ENCODE data around the gene RIPK3.

DNA sequence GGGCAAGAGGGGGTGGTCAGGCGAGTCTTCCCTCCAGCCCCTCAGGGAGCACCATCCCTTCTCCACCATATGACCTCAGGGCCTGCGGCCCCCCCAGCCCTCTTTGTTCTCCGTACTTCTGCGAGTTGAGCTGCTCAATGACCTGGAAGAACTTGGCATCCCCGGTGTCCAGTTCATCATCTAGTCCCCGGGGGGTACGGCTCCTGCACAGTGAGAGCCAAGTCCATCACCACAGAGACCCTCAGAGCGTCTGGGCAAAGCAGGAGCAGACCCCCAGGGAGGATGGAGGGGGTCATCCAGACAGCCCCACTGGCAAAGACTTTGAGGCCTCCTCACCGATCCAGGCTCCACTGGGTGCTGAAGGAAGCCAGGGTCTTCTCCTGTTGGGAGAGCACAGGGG, 13.8 kb downstream of the RIPK3 start:
- TF ChIP-seq, protein P1, sequence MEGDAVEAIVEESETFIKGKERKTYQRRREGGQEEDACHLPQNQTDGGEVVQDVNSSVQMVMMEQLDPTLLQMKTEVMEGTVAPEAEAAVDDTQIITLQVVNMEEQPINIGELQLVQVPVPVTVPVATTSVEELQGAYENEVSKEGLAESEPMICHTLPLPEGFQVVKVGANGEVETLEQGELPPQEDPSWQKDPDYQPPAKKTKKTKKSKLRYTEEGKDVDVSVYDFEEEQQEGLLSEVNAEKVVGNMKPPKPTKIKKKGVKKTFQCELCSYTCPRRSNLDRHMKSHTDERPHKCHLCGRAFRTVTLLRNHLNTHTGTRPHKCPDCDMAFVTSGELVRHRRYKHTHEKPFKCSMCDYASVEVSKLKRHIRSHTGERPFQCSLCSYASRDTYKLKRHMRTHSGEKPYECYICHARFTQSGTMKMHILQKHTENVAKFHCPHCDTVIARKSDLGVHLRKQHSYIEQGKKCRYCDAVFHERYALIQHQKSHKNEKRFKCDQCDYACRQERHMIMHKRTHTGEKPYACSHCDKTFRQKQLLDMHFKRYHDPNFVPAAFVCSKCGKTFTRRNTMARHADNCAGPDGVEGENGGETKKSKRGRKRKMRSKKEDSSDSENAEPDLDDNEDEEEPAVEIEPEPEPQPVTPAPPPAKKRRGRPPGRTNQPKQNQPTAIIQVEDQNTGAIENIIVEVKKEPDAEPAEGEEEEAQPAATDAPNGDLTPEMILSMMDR (IDR thresholded peaks at IDR 0.05; ENCODE audit: low read length): no peak
- no peak for TF ChIP-seq EZH2 (optimal IDR thresholded peaks at IDR 0.05; ENCODE audit: low read depth, low read length)
- TF ChIP-seq EZH2phosphoT487 (IDR thresholded peaks at IDR 0.05; ENCODE audit: low read length): no peak
